ENCODE data around the gene SLF2. TPM values are rescaled to one million over a fixed set of nuclear protein-coding genes. Genes with fewer than 3 reads are reported as not detected.
A peak's percentile ranks its signal among the peaks of the same experiment; 100 is the strongest.

Gene SLF2
- total and polyA plus RNA-seq, 2 of the 13 experiments (the other 11 are each of a cell fraction or from before 2014, with no cell fraction given), result 12.2 to 48.1 TPM

DNA sequence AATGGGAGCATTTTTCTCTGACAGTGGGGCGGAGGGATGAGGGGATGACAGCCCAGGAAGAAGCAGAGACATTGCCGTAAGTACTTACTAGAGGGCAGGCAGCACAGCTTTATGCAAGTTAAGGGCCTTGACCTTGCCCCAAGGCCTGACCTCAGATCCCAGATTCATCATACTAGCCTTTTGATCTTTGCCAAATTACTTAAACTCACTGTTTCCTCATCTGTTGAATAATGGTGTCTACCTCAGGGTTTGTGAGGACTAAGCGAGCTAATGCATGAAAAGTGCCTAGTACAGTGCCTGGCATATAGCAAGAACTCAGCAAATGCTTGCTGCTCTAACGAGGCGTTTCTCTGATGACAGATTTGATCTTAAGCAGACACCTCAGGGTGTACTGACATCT lies 53.1 kb downstream of the SLF2 start (continued):
- TF ChIP-seq ZNF496 (CRISPR knock-in tag; IDR thresholded peaks at IDR 0.05; ENCODE audit: insufficient replicate concordance), result no peak
- no peak for TF ChIP-seq SOX6 (IDR thresholded peaks at IDR 0.05)
- 0 out of 2 replicates have a peak, but pooled peaks have one; percentile 29 for TF ChIP-seq SOX6 (CRISPR knock-in tag; IDR thresholded peaks at IDR 0.05)
- TF ChIP-seq, protein P1, sequence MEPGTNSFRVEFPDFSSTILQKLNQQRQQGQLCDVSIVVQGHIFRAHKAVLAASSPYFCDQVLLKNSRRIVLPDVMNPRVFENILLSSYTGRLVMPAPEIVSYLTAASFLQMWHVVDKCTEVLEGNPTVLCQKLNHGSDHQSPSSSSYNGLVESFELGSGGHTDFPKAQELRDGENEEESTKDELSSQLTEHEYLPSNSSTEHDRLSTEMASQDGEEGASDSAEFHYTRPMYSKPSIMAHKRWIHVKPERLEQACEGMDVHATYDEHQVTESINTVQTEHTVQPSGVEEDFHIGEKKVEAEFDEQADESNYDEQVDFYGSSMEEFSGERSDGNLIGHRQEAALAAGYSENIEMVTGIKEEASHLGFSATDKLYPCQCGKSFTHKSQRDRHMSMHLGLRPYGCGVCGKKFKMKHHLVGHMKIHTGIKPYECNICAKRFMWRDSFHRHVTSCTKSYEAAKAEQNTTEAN (CRISPR knock-in tag; conservative IDR thresholded peaks at IDR 0.05), result no peak
- no peak for TF ChIP-seq NR2F2 (IDR thresholded peaks at IDR 0.05; ENCODE audit: borderline replicate concordance, low read depth)
- TF ChIP-seq, protein P2, sequence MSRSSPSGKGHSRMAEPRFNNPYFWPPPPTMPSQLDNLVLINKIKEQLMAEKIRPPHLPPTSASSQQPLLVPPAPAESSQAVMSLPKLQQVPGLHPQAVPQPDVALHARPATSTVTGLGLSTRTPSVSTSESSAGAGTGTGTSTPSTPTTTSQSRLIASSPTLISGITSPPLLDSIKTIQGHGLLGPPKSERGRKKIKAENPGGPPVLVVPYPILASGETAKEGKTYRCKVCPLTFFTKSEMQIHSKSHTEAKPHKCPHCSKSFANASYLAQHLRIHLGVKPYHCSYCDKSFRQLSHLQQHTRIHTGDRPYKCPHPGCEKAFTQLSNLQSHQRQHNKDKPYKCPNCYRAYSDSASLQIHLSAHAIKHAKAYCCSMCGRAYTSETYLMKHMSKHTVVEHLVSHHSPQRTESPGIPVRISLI (CRISPR knock-in tag; IDR thresholded peaks at IDR 0.05; ENCODE audit: borderline replicate concordance), result no peak
- TF ChIP-seq, protein P3, sequence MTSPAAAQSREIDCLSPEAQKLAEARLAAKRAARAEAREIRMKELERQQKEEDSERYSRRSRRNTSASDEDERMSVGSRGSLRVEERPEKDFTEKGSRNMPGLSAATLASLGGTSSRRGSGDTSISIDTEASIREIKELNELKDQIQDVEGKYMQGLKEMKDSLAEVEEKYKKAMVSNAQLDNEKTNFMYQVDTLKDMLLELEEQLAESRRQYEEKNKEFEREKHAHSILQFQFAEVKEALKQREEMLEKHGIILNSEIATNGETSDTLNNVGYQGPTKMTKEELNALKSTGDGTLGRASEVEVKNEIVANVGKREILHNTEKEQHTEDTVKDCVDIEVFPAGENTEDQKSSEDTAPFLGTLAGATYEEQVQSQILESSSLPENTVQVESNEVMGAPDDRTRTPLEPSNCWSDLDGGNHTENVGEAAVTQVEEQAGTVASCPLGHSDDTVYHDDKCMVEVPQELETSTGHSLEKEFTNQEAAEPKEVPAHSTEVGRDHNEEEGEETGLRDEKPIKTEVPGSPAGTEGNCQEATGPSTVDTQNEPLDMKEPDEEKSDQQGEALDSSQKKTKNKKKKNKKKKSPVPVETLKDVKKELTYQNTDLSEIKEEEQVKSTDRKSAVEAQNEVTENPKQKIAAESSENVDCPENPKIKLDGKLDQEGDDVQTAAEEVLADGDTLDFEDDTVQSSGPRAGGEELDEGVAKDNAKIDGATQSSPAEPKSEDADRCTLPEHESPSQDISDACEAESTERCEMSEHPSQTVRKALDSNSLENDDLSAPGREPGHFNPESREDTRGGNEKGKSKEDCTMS (CRISPR knock-in tag; conservative IDR thresholded peaks at IDR 0.05), result no peak
- TF ChIP-seq, protein P4, sequence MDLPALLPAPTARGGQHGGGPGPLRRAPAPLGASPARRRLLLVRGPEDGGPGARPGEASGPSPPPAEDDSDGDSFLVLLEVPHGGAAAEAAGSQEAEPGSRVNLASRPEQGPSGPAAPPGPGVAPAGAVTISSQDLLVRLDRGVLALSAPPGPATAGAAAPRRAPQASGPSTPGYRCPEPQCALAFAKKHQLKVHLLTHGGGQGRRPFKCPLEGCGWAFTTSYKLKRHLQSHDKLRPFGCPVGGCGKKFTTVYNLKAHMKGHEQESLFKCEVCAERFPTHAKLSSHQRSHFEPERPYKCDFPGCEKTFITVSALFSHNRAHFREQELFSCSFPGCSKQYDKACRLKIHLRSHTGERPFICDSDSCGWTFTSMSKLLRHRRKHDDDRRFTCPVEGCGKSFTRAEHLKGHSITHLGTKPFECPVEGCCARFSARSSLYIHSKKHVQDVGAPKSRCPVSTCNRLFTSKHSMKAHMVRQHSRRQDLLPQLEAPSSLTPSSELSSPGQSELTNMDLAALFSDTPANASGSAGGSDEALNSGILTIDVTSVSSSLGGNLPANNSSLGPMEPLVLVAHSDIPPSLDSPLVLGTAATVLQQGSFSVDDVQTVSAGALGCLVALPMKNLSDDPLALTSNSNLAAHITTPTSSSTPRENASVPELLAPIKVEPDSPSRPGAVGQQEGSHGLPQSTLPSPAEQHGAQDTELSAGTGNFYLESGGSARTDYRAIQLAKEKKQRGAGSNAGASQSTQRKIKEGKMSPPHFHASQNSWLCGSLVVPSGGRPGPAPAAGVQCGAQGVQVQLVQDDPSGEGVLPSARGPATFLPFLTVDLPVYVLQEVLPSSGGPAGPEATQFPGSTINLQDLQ (CRISPR knock-in tag; IDR thresholded peaks at IDR 0.05), result no peak
- no peak for TF ChIP-seq ZNF234 (CRISPR knock-in tag; conservative IDR thresholded peaks at IDR 0.05)
- TF ChIP-seq KAT2B (IDR thresholded peaks at IDR 0.05; ENCODE audit: borderline replicate concordance, low read depth, low read length), result no peak
- no peak for TF ChIP-seq KDM2A (CRISPR knock-in tag; IDR thresholded peaks at IDR 0.05; ENCODE audit: borderline replicate concordance, low read depth)
- TF ChIP-seq POGZ (CRISPR knock-in tag; IDR thresholded peaks at IDR 0.05), result no peak
- no peak for TF ChIP-seq NFYC (CRISPR knock-in tag; IDR thresholded peaks at IDR 0.05)
- TF ChIP-seq, protein P5, sequence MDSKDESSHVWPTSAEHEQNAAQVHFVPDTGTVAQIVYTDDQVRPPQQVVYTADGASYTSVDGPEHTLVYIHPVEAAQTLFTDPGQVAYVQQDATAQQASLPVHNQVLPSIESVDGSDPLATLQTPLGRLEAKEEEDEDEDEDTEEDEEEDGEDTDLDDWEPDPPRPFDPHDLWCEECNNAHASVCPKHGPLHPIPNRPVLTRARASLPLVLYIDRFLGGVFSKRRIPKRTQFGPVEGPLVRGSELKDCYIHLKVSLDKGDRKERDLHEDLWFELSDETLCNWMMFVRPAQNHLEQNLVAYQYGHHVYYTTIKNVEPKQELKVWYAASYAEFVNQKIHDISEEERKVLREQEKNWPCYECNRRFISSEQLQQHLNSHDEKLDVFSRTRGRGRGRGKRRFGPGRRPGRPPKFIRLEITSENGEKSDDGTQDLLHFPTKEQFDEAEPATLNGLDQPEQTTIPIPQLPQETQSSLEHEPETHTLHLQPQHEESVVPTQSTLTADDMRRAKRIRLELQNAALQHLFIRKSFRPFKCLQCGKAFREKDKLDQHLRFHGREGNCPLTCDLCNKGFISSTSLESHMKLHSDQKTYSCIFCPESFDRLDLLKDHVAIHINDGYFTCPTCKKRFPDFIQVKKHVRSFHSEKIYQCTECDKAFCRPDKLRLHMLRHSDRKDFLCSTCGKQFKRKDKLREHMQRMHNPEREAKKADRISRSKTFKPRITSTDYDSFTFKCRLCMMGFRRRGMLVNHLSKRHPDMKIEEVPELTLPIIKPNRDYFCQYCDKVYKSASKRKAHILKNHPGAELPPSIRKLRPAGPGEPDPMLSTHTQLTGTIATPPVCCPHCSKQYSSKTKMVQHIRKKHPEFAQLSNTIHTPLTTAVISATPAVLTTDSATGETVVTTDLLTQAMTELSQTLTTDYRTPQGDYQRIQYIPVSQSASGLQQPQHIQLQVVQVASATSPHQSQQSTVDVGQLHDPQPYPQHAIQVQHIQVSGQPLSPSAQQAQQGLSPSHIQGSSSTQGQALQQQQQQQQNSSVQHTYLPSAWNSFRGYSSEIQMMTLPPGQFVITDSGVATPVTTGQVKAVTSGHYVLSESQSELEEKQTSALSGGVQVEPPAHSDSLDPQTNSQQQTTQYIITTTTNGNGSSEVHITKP (CRISPR knock-in tag; IDR thresholded peaks at IDR 0.05; ENCODE audit: low read depth), result no peak
- no peak for TF ChIP-seq ZNF782 (CRISPR knock-in tag; IDR thresholded peaks at IDR 0.05; ENCODE audit: borderline replicate concordance)
- no peak for TF ChIP-seq NR2C2 (CRISPR knock-in tag; IDR thresholded peaks at IDR 0.05; ENCODE audit: borderline replicate concordance)
- peak; percentile 8; the same call in 1 of the 2 replicates for TF ChIP-seq NCOA2 (CRISPR knock-in tag; IDR thresholded peaks at IDR 0.05)
- TF ChIP-seq CHD4 (IDR thresholded peaks at IDR 0.05; ENCODE audit: borderline replicate concordance, low read length), result peak; percentile 59; the same call in 1 of the 2 replicates
- TF ChIP-seq ZNF138 (CRISPR knock-in tag; IDR thresholded peaks at IDR 0.05; ENCODE audit: low read depth), result no peak

All from HepG2 (cell line).